ENCODE data around the gene POLN. TPM values are rescaled to one million over a fixed set of nuclear protein-coding genes. Genes with fewer than 3 reads are reported as not detected.

The POLN gene
- total and polyA plus RNA-seq, 2 of the 4 experiments (the other 2 are of a cell fraction), result 0.63 to 0.72 TPM

DNA sequence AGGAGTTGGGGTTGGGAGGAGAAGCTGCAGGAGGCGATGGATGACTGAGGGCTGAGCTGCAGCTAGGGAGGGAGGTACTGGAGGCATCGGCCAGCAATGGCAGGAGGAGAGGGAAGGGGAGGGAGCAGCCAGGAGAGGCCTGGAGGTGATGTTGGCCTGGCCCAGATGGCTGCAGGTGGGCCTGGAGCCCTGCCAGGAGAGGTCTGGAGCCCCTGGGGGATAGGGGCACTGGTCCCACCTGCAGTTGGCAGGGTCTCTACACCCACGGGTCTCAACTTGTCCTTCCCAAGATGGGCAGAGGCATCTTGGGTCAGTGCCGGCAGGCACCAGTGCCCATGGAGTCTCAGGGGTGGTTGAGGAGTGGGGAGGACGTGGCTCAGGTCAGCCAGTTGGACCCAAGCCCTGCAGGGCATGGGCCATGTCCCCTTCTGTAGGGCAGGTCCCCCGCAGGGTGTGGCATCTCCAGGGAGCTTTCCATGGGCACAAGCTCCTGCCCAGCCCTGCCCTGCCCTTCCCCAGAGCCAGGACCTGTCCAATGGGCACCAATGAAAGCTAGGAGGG lies 22.6 kb upstream of the POLN start:
- no peak overlapping the region for H2AFZ ChIP-seq (replicated peaks; ENCODE audit: low read length, poor library complexity)
- H3K9ac ChIP-seq (ENCODE audit: low read depth, low read length), result no peak overlapping the region
- in situ Hi-C loops (cut with MboI; ENCODE audit: low sequenced_read_pairs) (no loop called here), intact Hi-C loops (cut with micrococcal nuclease) (loop anchor here (5.0 to 10.0 kb wide), 3 partner anchors 88 to 203 kb away; partner anchors contain the start of genes CFAP99, RNF4 and ZFYVE28), dilution Hi-C loops (cut with HindIII; ENCODE audit: low sequenced_read_pairs, unreplicated experiment) (no loop called here)
- 52% methylated on average over 3 of the region's 6 CpGs; no CpG with 5 or more reads in 1 of the 2 experiments for WGBS, 2 experiments (ENCODE audit: extremely low coverage in 2 of 2, insufficient read length in 1 of 2)
- peaks cover 14 to 20% of the 10 kb centered on the region in 2 experiments for H3K79me1 ChIP-seq (ENCODE audit: low read depth in 1 of 2, low read length in 2 of 2)
- POLR2A ChIA-PET (ENCODE audit: unreplicated experiment), result no interaction called here
- no peaks in the 10 kb centered on the region for H3K9me3 ChIP-seq (ENCODE audit: control insufficient read depth, insufficient read depth, low read length)
- H3K27me3 ChIP-seq (ENCODE audit: control insufficient read depth, insufficient read depth, low read length), result no peaks in the 10 kb centered on the region
- no peak overlapping the region for H2AK5ac ChIP-seq (ENCODE audit: low read depth, low read length)
- no peak overlapping the region for H3K4me3 ChIP-seq (ENCODE audit: insufficient read depth, low read depth, low read length)
- no TSS peak for BruUV-seq (replicated peaks)
- no peak overlapping the region for H3K27ac ChIP-seq (ENCODE audit: insufficient read depth, low read length)
- peak overlapping the region; percentile 52 for H2AK9ac ChIP-seq (replicated peaks; ENCODE audit: low read depth, low read length, poor library complexity)
- ATAC-seq (ENCODE audit: low read depth) (no peak), DNase-seq (no peak)
- no peak overlapping the region for H3K4me2 ChIP-seq (ENCODE audit: low read depth, low read length)
- H4K91ac ChIP-seq (ENCODE audit: insufficient read depth, low read depth, low read length), result no peak overlapping the region
- H4K20me1 ChIP-seq (ENCODE audit: insufficient read depth, low read length), result peaks cover 8% of the 10 kb centered on the region; the same call in 1 of the 2 replicates
- H3K23ac ChIP-seq (ENCODE audit: low read depth, low read length), result no peak overlapping the region
- no peak overlapping the region for H2BK20ac ChIP-seq (ENCODE audit: low read depth, low read length)
- TF ChIP-seq CHD1 (IDR thresholded peaks at IDR 0.05; ENCODE audit: low read depth, low read length), result no peak
- TF ChIP-seq FOS (IDR thresholded peaks at IDR 0.05; ENCODE audit: low read depth, low read length), result no peak
- TF ChIP-seq NFE2L2 (IDR thresholded peaks at IDR 0.05; ENCODE audit: low read depth, low read length), result no peak
- TF ChIP-seq RAD21 (IDR thresholded peaks at IDR 0.05; ENCODE audit: low read length), result no peak
- TF ChIP-seq MXI1 (IDR thresholded peaks at IDR 0.05; ENCODE audit: borderline replicate concordance, low read depth, low read length), result no peak
- no peak for TF ChIP-seq RCOR1 (IDR thresholded peaks at IDR 0.05; ENCODE audit: insufficient replicate concordance, low read length)
- TF ChIP-seq RFX5 (IDR thresholded peaks at IDR 0.05; ENCODE audit: low read depth, low read length), result no peak
- TF ChIP-seq, protein P1, sequence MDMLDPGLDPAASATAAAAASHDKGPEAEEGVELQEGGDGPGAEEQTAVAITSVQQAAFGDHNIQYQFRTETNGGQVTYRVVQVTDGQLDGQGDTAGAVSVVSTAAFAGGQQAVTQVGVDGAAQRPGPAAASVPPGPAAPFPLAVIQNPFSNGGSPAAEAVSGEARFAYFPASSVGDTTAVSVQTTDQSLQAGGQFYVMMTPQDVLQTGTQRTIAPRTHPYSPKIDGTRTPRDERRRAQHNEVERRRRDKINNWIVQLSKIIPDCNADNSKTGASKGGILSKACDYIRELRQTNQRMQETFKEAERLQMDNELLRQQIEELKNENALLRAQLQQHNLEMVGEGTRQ (IDR thresholded peaks at IDR 0.05; ENCODE audit: low read depth, low read length), result no peak
- no peak for TF ChIP-seq MAZ (IDR thresholded peaks at IDR 0.05; ENCODE audit: borderline replicate concordance, low read depth, low read length)
- TF ChIP-seq BHLHE40 (IDR thresholded peaks at IDR 0.05; ENCODE audit: low read depth, low read length), result no peak
- no peak for TF ChIP-seq MAFK (IDR thresholded peaks at IDR 0.05; ENCODE audit: low read depth, low read length)
- no peak for TF ChIP-seq POLR2A (IDR thresholded peaks at IDR 0.05; ENCODE audit: low read depth, low read length)
- TF ChIP-seq CEBPB (IDR thresholded peaks at IDR 0.05; ENCODE audit: low read depth, low read length), result no peak
- TF ChIP-seq, protein P2, sequence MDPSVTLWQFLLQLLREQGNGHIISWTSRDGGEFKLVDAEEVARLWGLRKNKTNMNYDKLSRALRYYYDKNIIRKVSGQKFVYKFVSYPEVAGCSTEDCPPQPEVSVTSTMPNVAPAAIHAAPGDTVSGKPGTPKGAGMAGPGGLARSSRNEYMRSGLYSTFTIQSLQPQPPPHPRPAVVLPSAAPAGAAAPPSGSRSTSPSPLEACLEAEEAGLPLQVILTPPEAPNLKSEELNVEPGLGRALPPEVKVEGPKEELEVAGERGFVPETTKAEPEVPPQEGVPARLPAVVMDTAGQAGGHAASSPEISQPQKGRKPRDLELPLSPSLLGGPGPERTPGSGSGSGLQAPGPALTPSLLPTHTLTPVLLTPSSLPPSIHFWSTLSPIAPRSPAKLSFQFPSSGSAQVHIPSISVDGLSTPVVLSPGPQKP (IDR thresholded peaks at IDR 0.05; ENCODE audit: borderline replicate concordance, low read depth, low read length), result no peak
- H3K36me3 ChIP-seq (ENCODE audit: control insufficient read depth, insufficient read depth, low read length), result peaks cover 3% of the 10 kb centered on the region; the same call in 1 of the 2 replicates
- CTCF ChIA-PET, result no interaction called here
- H3K4ac ChIP-seq (ENCODE audit: low read depth, low read length), result no peak overlapping the region
- H3K9me1 ChIP-seq (ENCODE audit: insufficient read depth, low read length), result peaks cover 4% of the 10 kb centered on the region; the same call in 1 of the 2 replicates
- no peak overlapping the region for H3K18ac ChIP-seq (ENCODE audit: low read depth, low read length)
- no peak overlapping the region for H3K56ac ChIP-seq (ENCODE audit: extremely low read depth, insufficient read depth, low read length)
- no peak overlapping the region for H4K5ac ChIP-seq (ENCODE audit: low read depth, low read length)
- H4K8ac ChIP-seq (ENCODE audit: low read depth in 2 of 2, low read length in 2 of 2), result no peak overlapping the region
- no peak overlapping the region for H2BK5ac ChIP-seq (ENCODE audit: low read depth, low read length, poor library complexity, severe bottlenecking)
- H3K14ac ChIP-seq (replicated peaks; ENCODE audit: low read depth, low read length), result no peak overlapping the region
- no peak overlapping the region for H2BK15ac ChIP-seq (ENCODE audit: low read depth, low read length)
- H2BK120ac ChIP-seq (ENCODE audit: low read depth, low read length), result no peak overlapping the region
- H3K4me1 ChIP-seq (ENCODE audit: control insufficient read depth, insufficient read depth, low read length), result peaks cover 8% of the 10 kb centered on the region; the same call in 1 of the 2 replicates

Data from IMR-90 (cell line).